Activated T-helper 17 cell treated with anti-CD3 and anti-CD28 coated beads, Interleukin-2, amount 50 U/mL, for 72 hours (primary cell): ENCODE measurements around the gene JAKMIP1. TPM values are rescaled to one million over a fixed set of nuclear protein-coding genes. Genes with fewer than 3 reads are reported as not detected.

Experiments
- ATAC-seq: fragments of 150-1000 bp; cut with Tn5 transposase; replicated peaks from 2 replicates; pipeline ENCODE4 v1.10.0; 2021; ENCODE audit warnings: mild to moderate bottlenecking, moderate library complexity
- H3K27ac Mint-ChIP-seq: one replicate; pipeline ENCODE4 v1.8.0; 2022; ENCODE audit warnings: mixed read lengths
- H3K27me3 Mint-ChIP-seq: one replicate; pipeline ENCODE4 v1.8.0; 2022; ENCODE audit warnings: mixed read lengths
- H3K36me3 Mint-ChIP-seq: one replicate; pipeline ENCODE4 v1.8.0; 2022; ENCODE audit warnings: low read depth, mild to moderate bottlenecking, mixed read lengths
- H3K4me1 Mint-ChIP-seq: one replicate; pipeline ENCODE4 v1.8.0; 2022; ENCODE audit warnings: mixed read lengths
- H3K4me3 Mint-ChIP-seq: one replicate; pipeline ENCODE4 v1.8.0; 2022; ENCODE audit warnings: mild to moderate bottlenecking, mixed read lengths
- H3K9me3 Mint-ChIP-seq: one replicate; pipeline ENCODE4 v1.8.0; 2022; ENCODE audit warnings: mixed read lengths
- total RNA-seq, 2 donors: library from RNA; stranded (reverse); gene quantifications; one replicate each; pipeline ENCODE4 v1.2.3, GENCODE V29; 2022

JAKMIP1 gene
- total RNA-seq, 2 donors from 2014 or later, result 13.1 to 34.6 TPM

- no peak overlapping the region for H3K27ac Mint-ChIP-seq
- ATAC-seq, result no peak
- H3K9me3 Mint-ChIP-seq, result peaks cover 5% of the 10 kb centered on the region
- peaks cover 1% of the 10 kb centered on the region for H3K4me1 Mint-ChIP-seq
- no peaks in the 10 kb centered on the region for H3K27me3 Mint-ChIP-seq
- H3K4me3 Mint-ChIP-seq, result no peak overlapping the region
- H3K36me3 Mint-ChIP-seq, result no peaks in the 10 kb centered on the region
Observed at GRCh38 chr4:6165766-6166165, 34.6 kb downstream of the JAKMIP1 start.

GRCh38 chr4:6162885-6163284 lies 37.5 kb downstream of the JAKMIP1 start:
- Mint-ChIP-seq H3K9me3 (peaks cover 5% of the 10 kb centered on the region), H3K36me3 (no peaks in the 10 kb centered on the region)

DNA sequence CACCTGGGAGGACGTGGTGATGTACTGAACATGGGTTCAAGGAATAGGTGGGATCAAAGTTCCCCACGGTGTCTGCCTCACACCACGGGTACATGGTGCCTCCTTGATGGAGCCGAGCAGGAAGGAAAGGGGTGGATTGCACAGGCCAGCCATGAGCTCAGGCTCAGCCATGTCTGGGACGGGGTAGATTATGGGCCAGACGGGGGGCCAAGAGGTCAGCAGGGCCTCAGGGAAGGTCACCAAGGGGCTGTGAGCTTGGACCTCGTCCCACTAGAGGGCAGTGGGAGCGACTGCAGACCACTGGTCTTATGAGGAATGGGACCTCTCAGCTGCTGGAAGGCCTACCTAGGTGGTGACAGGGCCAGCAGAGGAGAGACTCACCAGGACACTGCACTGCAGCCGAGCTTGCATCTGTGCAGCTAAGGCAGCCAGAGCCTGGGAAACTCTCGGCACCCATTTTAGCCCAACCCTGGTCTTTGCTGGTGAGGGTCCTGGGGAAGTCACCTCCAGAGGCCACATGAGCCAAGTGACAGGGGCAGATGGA lies 38.4 kb downstream of the JAKMIP1 start:
- Mint-ChIP-seq H3K4me3 (no peak overlapping the region), H3K27me3 (no peaks in the 10 kb centered on the region), H3K4me1 (peaks cover 9% of the 10 kb centered on the region), H3K27ac (no peak overlapping the region), H3K9me3 (peaks cover 5% of the 10 kb centered on the region), H3K36me3 (no peaks in the 10 kb centered on the region)
- ATAC-seq, result no peak

More at GRCh38 chr4:6162885-6163284, 37.5 kb downstream of the JAKMIP1 start:
- no peak overlapping the region for H3K27ac Mint-ChIP-seq
- ATAC-seq, result no peak
- no peak overlapping the region for H3K4me3 Mint-ChIP-seq
- H3K4me1 Mint-ChIP-seq, result peaks cover 9% of the 10 kb centered on the region
- H3K27me3 Mint-ChIP-seq, result no peaks in the 10 kb centered on the region

GRCh38 chr4:6160536-6160935 lies 39.8 kb downstream of the JAKMIP1 start:
- H3K27ac Mint-ChIP-seq, result peak overlapping the region; percentile 34
- H3K27me3 Mint-ChIP-seq, result no peaks in the 10 kb centered on the region
- no peak overlapping the region for H3K4me3 Mint-ChIP-seq
- peaks cover 5% of the 10 kb centered on the region for H3K9me3 Mint-ChIP-seq
- peaks cover 9% of the 10 kb centered on the region for H3K4me1 Mint-ChIP-seq
- no peak for ATAC-seq
- no peaks in the 10 kb centered on the region for H3K36me3 Mint-ChIP-seq

- no peaks in the 10 kb centered on the region for H3K27me3 Mint-ChIP-seq
- H3K9me3 Mint-ChIP-seq, result no peaks in the 10 kb centered on the region
- ATAC-seq, result no peak
- no peak overlapping the region for H3K4me3 Mint-ChIP-seq
- H3K27ac Mint-ChIP-seq, result no peak overlapping the region
- peaks cover 17% of the 10 kb centered on the region for H3K4me1 Mint-ChIP-seq
- H3K36me3 Mint-ChIP-seq, result no peaks in the 10 kb centered on the region
Observed at GRCh38 chr4:6157926-6158325, 42.4 kb downstream of the JAKMIP1 start.

DNA sequence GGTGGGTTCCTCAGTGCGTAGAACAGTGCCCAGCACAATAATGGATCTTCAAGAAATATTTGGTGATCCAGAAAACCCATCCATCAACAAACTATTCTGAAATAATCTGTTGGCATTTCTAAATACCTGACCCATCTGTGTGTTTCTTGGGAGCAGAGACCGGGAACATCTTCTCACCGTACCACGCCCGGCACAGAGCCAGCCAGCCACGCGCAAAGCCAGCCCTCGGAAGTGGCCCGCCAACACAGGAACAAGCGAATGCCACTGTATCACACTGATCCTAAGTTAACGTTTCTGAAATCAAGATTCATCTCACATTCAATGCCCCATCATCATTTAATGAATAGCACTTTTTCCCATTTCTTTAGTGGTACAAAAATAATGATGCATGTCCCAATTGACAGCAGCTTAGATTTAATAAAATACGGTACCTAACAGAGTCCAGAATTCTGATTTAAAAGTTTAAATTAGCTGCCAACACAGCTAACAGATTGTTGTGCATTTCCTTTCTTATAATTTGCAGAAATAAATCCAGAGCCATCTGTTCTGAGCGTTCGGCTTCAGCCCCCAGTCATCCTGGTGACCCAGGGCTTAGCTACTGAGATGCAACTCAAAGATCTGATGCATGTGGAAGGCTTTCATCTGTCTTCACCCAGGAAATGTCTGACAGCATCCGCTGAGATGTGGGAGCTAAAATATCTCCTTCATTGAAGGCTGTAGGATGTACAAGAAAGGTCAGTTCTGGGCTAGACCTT lies 44.2 kb downstream of the JAKMIP1 start:
- Mint-ChIP-seq H3K9me3 (no peaks in the 10 kb centered on the region), H3K27ac (no peak overlapping the region), H3K4me1 (peaks cover 19% of the 10 kb centered on the region), H3K27me3 (no peaks in the 10 kb centered on the region), H3K36me3 (no peaks in the 10 kb centered on the region), H3K4me3 (no peak overlapping the region)
- no peak for ATAC-seq

GRCh38 chr4:6154875-6155274 lies 45.5 kb downstream of the JAKMIP1 start:
- no peak for ATAC-seq
- Mint-ChIP-seq H3K4me3 (no peak overlapping the region), H3K27ac (no peak overlapping the region), H3K9me3 (no peaks in the 10 kb centered on the region), H3K27me3 (no peaks in the 10 kb centered on the region), H3K4me1 (peaks cover 12% of the 10 kb centered on the region), H3K36me3 (no peaks in the 10 kb centered on the region)

GRCh38 chr4:6153874-6154273 lies 46.5 kb downstream of the JAKMIP1 start:
- Mint-ChIP-seq H3K36me3 (no peaks in the 10 kb centered on the region), H3K9me3 (no peaks in the 10 kb centered on the region), H3K27ac (no peak overlapping the region), H3K4me3 (no peak overlapping the region), H3K27me3 (no peaks in the 10 kb centered on the region), H3K4me1 (peaks cover 10% of the 10 kb centered on the region)
- ATAC-seq, result no peak

DNA sequence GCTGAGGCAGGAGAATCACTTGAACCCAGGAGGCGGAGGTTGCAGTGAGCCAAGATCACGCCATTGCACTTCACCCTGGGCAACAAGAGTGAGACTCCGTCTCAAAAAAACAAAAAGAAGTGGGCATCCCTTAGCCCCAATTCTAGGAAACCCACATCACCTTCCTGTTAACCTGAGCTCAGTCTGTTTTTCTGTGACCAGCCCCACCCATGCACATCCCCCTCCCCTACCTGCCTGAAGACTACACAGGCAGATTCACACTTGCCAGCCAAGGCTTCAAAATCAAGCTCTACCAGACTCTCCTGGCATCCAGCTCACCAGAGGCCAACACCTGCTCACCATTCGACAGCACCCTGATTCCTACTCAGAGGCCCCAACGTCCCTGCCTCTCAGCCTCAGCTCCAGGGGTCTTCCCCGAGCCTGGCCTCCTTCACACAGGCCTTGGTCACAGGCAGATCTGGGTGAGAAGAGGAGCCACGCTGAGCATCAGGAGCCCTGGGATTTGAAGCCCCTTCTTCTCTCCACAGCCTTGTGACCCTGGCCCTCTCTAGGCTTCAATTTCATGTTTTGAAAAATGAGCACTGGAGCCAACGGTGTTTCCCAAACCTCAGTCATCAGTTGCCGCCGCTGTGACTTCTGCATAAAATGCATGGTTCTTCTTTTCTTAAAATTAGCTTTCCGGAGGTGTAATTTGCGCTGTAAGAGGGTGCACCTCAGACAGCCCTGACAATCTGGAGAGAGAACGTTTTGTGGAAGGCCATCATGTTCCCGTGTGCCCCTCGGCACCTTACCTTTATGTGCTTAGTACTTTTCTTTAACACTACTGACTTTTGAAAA lies 47.3 kb downstream of the JAKMIP1 start:
- no peaks in the 10 kb centered on the region for H3K36me3 Mint-ChIP-seq
- peak overlapping the region; percentile 61 for H3K27ac Mint-ChIP-seq
- H3K27me3 Mint-ChIP-seq, result no peaks in the 10 kb centered on the region
- no peaks in the 10 kb centered on the region for H3K9me3 Mint-ChIP-seq
- peak; percentile 49 for ATAC-seq
- peaks cover 10% of the 10 kb centered on the region for H3K4me1 Mint-ChIP-seq
- H3K4me3 Mint-ChIP-seq, result peak overlapping the region; percentile 33

DNA sequence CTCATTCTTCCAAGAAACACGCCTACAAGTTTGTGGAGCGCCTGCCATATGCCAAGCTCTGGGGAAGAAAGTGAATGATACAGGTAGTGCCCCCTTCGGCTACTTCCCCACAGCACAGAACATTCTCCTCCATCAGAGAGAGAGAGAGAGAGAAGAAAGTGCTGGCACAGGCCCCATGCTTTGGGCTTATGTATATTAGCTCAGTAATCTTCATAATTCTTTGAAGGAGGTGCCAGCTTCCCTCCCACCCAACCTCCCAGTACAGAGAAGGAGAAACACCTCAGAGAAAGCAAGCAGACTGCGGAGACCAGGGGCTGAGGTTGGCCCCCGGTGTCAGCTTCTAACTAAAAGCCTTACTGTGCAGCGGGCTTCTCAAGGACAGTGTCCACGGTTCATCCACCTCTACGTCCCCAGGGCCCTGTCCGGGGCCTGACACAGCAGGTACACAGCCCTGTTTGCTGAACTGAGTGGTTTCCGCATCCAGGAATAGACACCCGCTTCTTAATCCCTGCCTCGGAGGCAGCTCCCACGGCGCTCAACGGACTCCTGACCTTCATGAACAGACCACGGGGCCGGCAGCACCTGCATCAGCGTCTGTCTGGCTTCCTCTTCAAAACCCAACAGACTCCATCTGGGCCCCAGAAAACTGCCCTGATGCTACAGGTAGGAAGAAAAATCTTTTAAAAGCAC lies 50.2 kb downstream of the JAKMIP1 start:
- H3K36me3 Mint-ChIP-seq, result peaks cover under 1% of the 10 kb centered on the region
- no peaks in the 10 kb centered on the region for H3K27me3 Mint-ChIP-seq
- H3K4me1 Mint-ChIP-seq, result peaks cover 13% of the 10 kb centered on the region
- H3K9me3 Mint-ChIP-seq, result no peaks in the 10 kb centered on the region
- no peak for ATAC-seq
- H3K27ac Mint-ChIP-seq, result no peak overlapping the region
- H3K4me3 Mint-ChIP-seq, result no peak overlapping the region

DNA sequence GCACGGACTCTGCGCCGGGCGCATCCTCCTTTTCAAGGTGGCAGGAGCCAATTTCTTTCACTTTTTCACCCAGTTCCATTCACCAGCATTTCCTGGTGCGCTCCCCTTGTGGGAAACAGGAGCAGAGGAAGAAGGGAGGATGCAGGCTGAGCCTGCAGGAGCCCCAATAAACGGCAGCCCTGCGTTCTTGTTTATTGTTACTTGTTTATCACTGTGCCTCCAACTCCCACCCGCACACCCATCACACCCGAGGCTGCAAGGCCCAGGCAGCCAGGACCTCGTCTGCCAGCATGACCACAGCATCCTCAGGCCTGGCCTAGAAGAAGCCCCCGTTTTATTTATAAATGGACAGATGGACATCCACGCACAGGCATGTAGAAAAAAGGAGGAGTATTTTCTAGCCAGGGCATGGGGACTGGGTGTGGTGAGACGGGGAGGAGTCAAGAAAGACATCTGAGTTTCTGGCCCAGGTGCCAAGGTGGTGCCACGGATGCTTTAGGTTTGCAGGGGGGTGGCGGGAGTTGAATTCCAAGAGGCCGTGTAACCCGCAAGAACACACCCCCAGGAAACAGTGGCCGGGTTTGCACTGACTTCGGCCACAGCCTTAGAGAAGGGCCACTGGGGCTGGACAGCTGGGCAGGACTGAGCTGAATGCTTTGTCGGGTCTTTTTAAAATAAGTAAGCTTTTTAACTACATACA lies 51.7 kb downstream of the JAKMIP1 start:
- H3K27ac Mint-ChIP-seq, result no peak overlapping the region
- H3K4me1 Mint-ChIP-seq, result peaks cover 9% of the 10 kb centered on the region
- peaks cover 9% of the 10 kb centered on the region for H3K36me3 Mint-ChIP-seq
- ATAC-seq, result no peak
- H3K27me3 Mint-ChIP-seq, result no peaks in the 10 kb centered on the region
- peaks cover 4% of the 10 kb centered on the region for H3K9me3 Mint-ChIP-seq
- no peak overlapping the region for H3K4me3 Mint-ChIP-seq

- H3K4me1 Mint-ChIP-seq, result peaks cover 4% of the 10 kb centered on the region
- peak overlapping the region; percentile 73 for H3K27ac Mint-ChIP-seq
- peaks cover 9% of the 10 kb centered on the region for H3K36me3 Mint-ChIP-seq
Observed at GRCh38 chr4:6147441-6147840, 52.9 kb downstream of the JAKMIP1 start.

DNA sequence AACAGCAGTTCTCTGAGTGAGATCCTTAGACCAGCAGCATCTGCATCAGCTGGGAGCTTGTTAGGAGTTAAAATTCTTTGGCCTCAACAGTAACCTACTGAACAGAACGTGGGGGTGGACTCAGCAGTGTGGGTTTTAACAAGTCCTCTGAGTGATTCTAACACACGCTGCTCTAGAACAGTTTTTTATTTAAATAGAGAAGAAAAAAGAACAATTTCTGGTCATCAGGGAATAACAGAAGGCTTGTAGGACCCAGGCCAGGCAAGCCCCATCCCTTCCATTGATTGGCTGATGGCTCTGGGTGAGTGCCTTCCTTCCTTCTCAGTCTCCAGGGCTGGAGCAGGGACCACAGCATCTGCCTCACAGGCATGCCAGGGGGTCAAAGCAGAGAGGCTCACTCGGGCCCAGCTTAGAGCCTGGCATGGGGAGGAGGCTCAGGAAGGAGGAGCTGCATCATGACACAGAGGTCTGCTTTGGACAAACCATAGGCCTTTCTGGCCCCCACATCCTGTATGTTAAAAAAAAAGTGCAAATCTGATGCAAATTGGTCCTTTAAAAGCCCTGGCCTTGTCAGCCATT lies 56.7 kb downstream of the JAKMIP1 start:
- ATAC-seq, result no peak
- H3K27ac Mint-ChIP-seq, result no peak overlapping the region
- peaks cover 4% of the 10 kb centered on the region for H3K9me3 Mint-ChIP-seq
- H3K4me3 Mint-ChIP-seq, result no peak overlapping the region
- H3K36me3 Mint-ChIP-seq, result peaks cover 9% of the 10 kb centered on the region
- peaks cover 4% of the 10 kb centered on the region for H3K4me1 Mint-ChIP-seq
- H3K27me3 Mint-ChIP-seq, result no peaks in the 10 kb centered on the region

More at GRCh38 chr4:6147441-6147840, 52.9 kb downstream of the JAKMIP1 start:
- ATAC-seq, result no peak
- Mint-ChIP-seq H3K9me3 (peaks cover 4% of the 10 kb centered on the region), H3K27me3 (no peaks in the 10 kb centered on the region), H3K4me3 (no peak overlapping the region)
